Measurements from ENCODE around the gene TSPEAR.

GRCh38 chr21:44756423-44757185 is 45.2 kb upstream of the TSPEAR start:
- no peak for TF ChIP-seq CTCF (IDR thresholded peaks at IDR 0.05)
- no peak for TF ChIP-seq POLR2AphosphoS5 (IDR thresholded peaks at IDR 0.05)
